ENCODE data around the gene CACNA1I. TPM values are rescaled to one million over a fixed set of nuclear protein-coding genes. Genes with fewer than 3 reads are reported as not detected.

The CACNA1I gene
- total RNA-seq, 6 experiments from 2014 or later = 0.06 TPM; not detected in 5

GRCh38 chr22:39661842-39662685, 91.5 kb downstream of the CACNA1I start:
- H3K27ac ChIP-seq = no peak overlapping the region
- no peaks in the 10 kb centered on the region for H3K36me3 ChIP-seq
- 7% methylated on average over 11 of the region's 77 CpGs for WGBS (ENCODE audit: insufficient coverage, low coverage, low lambda C conversion rate, missing lambda C conversion rate)
- TF ChIP-seq POLR2A (IDR thresholded peaks at IDR 0.05) = no peak
- no peak for TF ChIP-seq CTCF (IDR thresholded peaks at IDR 0.05)
- DNase-seq (no peak), ATAC-seq (no peak)
- H3K27me3 ChIP-seq = peaks cover 0 to 28% of the 10 kb centered on the region in 2 donors
- intact Hi-C loops (cut with DNase I) = no loop called here
- no peaks in the 10 kb centered on the region for H3K4me1 ChIP-seq
- no peak overlapping the region for H3K4me3 ChIP-seq
- no peaks in the 10 kb centered on the region for H3K9me3 ChIP-seq

- H3K9me3 ChIP-seq = no peaks in the 10 kb centered on the region
- H3K4me1 ChIP-seq = no peaks in the 10 kb centered on the region
- no peak for TF ChIP-seq CTCF (IDR thresholded peaks at IDR 0.05)
- no peak for TF ChIP-seq POLR2A (IDR thresholded peaks at IDR 0.05)
- H3K27me3 ChIP-seq = peaks cover 0 to 28% of the 10 kb centered on the region in 2 donors
- H3K4me3 ChIP-seq = no peak overlapping the region
- intact Hi-C loops (cut with DNase I) = no loop called here
- ATAC-seq (no peak), DNase-seq (no peak)
- H3K36me3 ChIP-seq = no peaks in the 10 kb centered on the region
- 29% methylated on average over 18 of the region's 26 CpGs for WGBS (ENCODE audit: insufficient coverage, low coverage, low lambda C conversion rate, missing lambda C conversion rate)
- H3K27ac ChIP-seq = no peak overlapping the region
Measured at GRCh38 chr22:39662686-39663052, 92.1 kb downstream of the CACNA1I start.

- TF ChIP-seq CTCF (IDR thresholded peaks at IDR 0.05) = no peak
- H3K4me3 ChIP-seq = no peak overlapping the region
- DNase-seq (no peak), ATAC-seq (peak in 2 of 4 donors; percentile 31 to 34)
- intact Hi-C loops (cut with DNase I) = no loop called here
- WGBS (ENCODE audit: insufficient coverage, low coverage, low lambda C conversion rate, missing lambda C conversion rate) = 37% methylated on average over 10 of the region's 22 CpGs
- no peaks in the 10 kb centered on the region for H3K36me3 ChIP-seq
- H3K9me3 ChIP-seq = no peaks in the 10 kb centered on the region
- H3K27ac ChIP-seq = no peak overlapping the region
- H3K27me3 ChIP-seq = peaks cover 0 to 28% of the 10 kb centered on the region in 2 donors
- no peaks in the 10 kb centered on the region for H3K4me1 ChIP-seq
Measured at GRCh38 chr22:39663751-39664150, 93.2 kb downstream of the CACNA1I start.

GRCh38 chr22:39664485-39665200, 94.1 kb downstream of the CACNA1I start:
- Histone ChIP-seq H3K27me3 (peaks cover 0 to 28% of the 10 kb centered on the region in 2 donors), H3K4me3 (no peak overlapping the region), H3K36me3 (no peaks in the 10 kb centered on the region), H3K27ac (no peak overlapping the region), H3K9me3 (no peaks in the 10 kb centered on the region), H3K4me1 (no peaks in the 10 kb centered on the region)
- no peak for DNase-seq
- no CpG with 5 or more reads among the region's 44 CpGs for WGBS (ENCODE audit: insufficient coverage, low coverage, low lambda C conversion rate, missing lambda C conversion rate)
- intact Hi-C loops (cut with DNase I) = no loop called here
- ATAC-seq = no peak
- no peak for TF ChIP-seq CTCF (IDR thresholded peaks at IDR 0.05)
- TF ChIP-seq POLR2A (IDR thresholded peaks at IDR 0.05) = no peak
